Measurements from ENCODE around the gene RAB3IL1.
"Not testable (repeated sequence)": the region's sequence is repeated elsewhere in the genome, so short reads cannot be mapped to it uniquely, and the experiment has no call there.

The RAB3IL1 gene

DNA sequence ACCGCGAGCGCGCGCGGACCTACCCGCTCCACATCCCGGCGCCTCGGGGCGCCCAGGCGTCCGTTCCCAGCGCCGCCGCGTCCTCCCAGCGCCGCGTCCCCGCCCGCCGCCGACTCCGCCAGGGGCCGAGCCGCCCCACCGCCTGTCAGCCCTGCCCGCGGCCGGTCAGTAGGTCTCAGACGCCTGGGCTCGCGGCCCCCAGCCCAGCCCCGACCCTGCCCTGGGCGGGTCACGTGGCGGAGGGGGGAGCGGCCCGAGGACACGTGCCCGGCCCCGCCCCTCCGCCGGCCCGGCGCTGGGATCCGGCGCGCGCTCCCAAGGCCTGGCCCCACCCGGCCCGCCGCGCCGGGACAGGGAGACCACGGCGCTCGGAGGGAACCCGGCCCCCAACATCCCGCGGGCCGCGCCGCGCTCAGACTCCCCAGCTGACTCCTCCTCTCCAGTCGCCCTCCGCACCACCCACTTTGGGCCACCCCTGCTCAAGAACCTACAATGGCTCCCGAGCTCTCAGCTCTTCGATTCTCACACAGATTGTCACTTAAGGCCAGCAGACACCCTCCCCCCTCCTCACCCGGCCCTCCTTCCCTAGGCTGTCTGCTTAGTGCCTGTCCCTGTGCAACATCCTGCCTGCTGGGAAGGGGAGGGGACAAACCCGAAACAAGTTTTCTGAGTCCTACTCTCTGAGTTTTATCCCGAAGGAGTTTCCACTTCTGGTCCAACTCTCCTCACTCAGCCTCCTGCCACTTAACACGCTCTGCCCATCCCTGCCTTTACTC lies at the start of gene RAB3IL1:
Gene RAB3IL1, minus strand, starts transcription at position 233 of the 776 bp plus-strand sequence. Its CDS starts 199 bp downstream, at position 34.
- Histone ChIP-seq H3K4me3 (peak within 1 kb of the TSS; percentile 63), H3K9me3 (no peaks in the 10 kb centered on the region), H4K20me1 (no peaks in the 10 kb centered on the region), H3K27ac (no peak within 1 kb of the TSS), H3K9ac (no peak within 1 kb of the TSS), H3K27me3 (peaks cover 68% of the 10 kb centered on the region), H3K4me1 (peaks cover 41% of the 10 kb centered on the region), H3K4me2 (peak within 1 kb of the TSS; percentile 74), H3K36me3 (no peaks in the 10 kb centered on the region)
- no peak for TF ChIP-seq Cebpa-rat (IDR thresholded peaks at IDR 0.05)

GRCh38 chr11:61966734-61967115 lies 49.4 kb upstream of the RAB3IL1 start:
- H3K4me3 ChIP-seq: peak overlapping the region; percentile 82
- no peaks in the 10 kb centered on the region for H3K9me3 ChIP-seq
- peak overlapping the region; percentile 92 for H3K9ac ChIP-seq
- H3K27me3 ChIP-seq: no peaks in the 10 kb centered on the region; the same call in 1 of the 2 replicates
- H3K4me1 ChIP-seq: peaks cover 82% of the 10 kb centered on the region
- peak overlapping the region; percentile 96 for H3K4me2 ChIP-seq
- TF ChIP-seq Cebpa-rat (IDR thresholded peaks at IDR 0.05): no peak
- peak overlapping the region; percentile 94 for H3K27ac ChIP-seq
- H4K20me1 ChIP-seq: peaks cover 36% of the 10 kb centered on the region
- H3K36me3 ChIP-seq: peaks cover 25% of the 10 kb centered on the region

- H4K20me1 ChIP-seq: peaks cover 36% of the 10 kb centered on the region
- not testable (repeated sequence) for H3K27me3 ChIP-seq, H3K9me3 ChIP-seq, H3K27ac ChIP-seq, H3K9ac ChIP-seq
- peak overlapping the region; percentile 82 for H3K4me3 ChIP-seq
- H3K4me2 ChIP-seq: peak overlapping the region; percentile 96
- H3K36me3 ChIP-seq: peaks cover 25% of the 10 kb centered on the region
- peaks cover 63% of the 10 kb centered on the region for H3K4me1 ChIP-seq
These were observed 47.4 kb upstream of the RAB3IL1 start for GRCh38 chr11:61964666-61965271.

DNA sequence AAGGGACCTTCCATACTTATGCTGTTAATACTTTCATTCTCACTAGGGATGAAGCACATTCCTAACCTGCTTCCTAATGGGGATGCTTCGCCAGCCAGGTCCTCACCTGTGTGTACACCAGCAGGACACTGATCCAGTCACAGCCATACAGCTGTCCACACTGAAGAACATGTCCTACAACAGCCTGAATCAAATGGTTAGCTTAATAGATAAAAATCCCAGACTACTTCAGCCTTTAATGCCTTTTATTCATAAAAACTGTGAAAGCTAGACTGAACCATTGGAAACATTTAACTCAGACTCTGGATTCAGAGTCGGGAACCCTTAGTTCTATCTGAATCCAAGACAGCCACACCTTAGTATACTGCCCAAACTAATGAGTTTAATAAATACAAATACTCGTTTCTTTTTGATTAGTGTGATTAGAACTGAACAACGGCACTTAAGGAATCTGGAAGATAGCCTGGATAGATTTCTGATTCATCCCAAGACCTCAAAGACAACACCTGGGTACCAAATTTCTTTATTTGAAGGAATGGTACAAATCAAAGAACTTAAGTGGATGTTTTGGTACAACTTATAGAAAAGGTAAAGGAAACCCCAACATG lies 46.8 kb upstream of the RAB3IL1 start:
- Histone ChIP-seq H3K27ac (peak overlapping the region; percentile 75), H3K27me3 (no peaks in the 10 kb centered on the region; the same call in 1 of the 2 replicates), H3K9me3 (no peaks in the 10 kb centered on the region), H3K4me2 (peak overlapping the region; percentile 96), H3K36me3 (peaks cover 25% of the 10 kb centered on the region), H3K4me1 (peaks cover 59% of the 10 kb centered on the region), H3K9ac (peak overlapping the region; percentile 30; the same call in 1 of the 2 replicates), H4K20me1 (peaks cover 36% of the 10 kb centered on the region), H3K4me3 (peak overlapping the region; percentile 9; the same call in 1 of the 2 replicates)
- TF ChIP-seq Cebpa-rat (IDR thresholded peaks at IDR 0.05): no peak

GRCh38 chr11:61963282-61964057 lies 46.1 kb upstream of the RAB3IL1 start:
- Histone ChIP-seq H3K4me3 (peak overlapping the region; percentile 9), H3K36me3 (peaks cover 25% of the 10 kb centered on the region), H3K9me3 (no peaks in the 10 kb centered on the region), H3K27ac (peak overlapping the region; percentile 75), H4K20me1 (peaks cover 36% of the 10 kb centered on the region), H3K4me2 (peak overlapping the region; percentile 96), H3K9ac (peak overlapping the region; percentile 30), H3K27me3 (no peaks in the 10 kb centered on the region), H3K4me1 (peaks cover 52% of the 10 kb centered on the region)
- peak; percentile 77; the same call in 1 of the 2 replicates for TF ChIP-seq Cebpa-rat (IDR thresholded peaks at IDR 0.05)

GRCh38 chr11:61963016-61963281 lies 45.6 kb upstream of the RAB3IL1 start:
- H3K27me3 ChIP-seq: no peaks in the 10 kb centered on the region
- no peaks in the 10 kb centered on the region for H3K9me3 ChIP-seq
- peak overlapping the region; percentile 30 for H3K9ac ChIP-seq
- no peak for TF ChIP-seq Cebpa-rat (IDR thresholded peaks at IDR 0.05)
- peaks cover 47% of the 10 kb centered on the region for H3K4me1 ChIP-seq
- peak overlapping the region; percentile 9; the same call in 1 of the 2 replicates for H3K4me3 ChIP-seq
- H3K36me3 ChIP-seq: peaks cover 25% of the 10 kb centered on the region
- H4K20me1 ChIP-seq: peaks cover 36% of the 10 kb centered on the region
- peak overlapping the region; percentile 96 for H3K4me2 ChIP-seq
- peak overlapping the region; percentile 75 for H3K27ac ChIP-seq

GRCh38 chr11:61962213-61963015 lies 45.0 kb upstream of the RAB3IL1 start:
- H3K4me1 ChIP-seq: peaks cover 45% of the 10 kb centered on the region
- peaks cover 25% of the 10 kb centered on the region for H3K36me3 ChIP-seq
- no peak for TF ChIP-seq Cebpa-rat (IDR thresholded peaks at IDR 0.05)
- peak overlapping the region; percentile 30 for H3K9ac ChIP-seq
- H3K27ac ChIP-seq: peak overlapping the region; percentile 75
- peaks cover 36% of the 10 kb centered on the region for H4K20me1 ChIP-seq
- H3K4me3 ChIP-seq: no peak overlapping the region
- no peaks in the 10 kb centered on the region for H3K9me3 ChIP-seq
- H3K27me3 ChIP-seq: no peaks in the 10 kb centered on the region
- H3K4me2 ChIP-seq: peak overlapping the region; percentile 96

- Histone ChIP-seq H3K27ac (peak overlapping the region; percentile 75; the same call in 1 of the 2 replicates), H3K4me1 (peaks cover 45% of the 10 kb centered on the region)
- no peak for TF ChIP-seq Cebpa-rat (IDR thresholded peaks at IDR 0.05)
These were observed 44.3 kb upstream of the RAB3IL1 start for GRCh38 chr11:61961570-61962212.

More at GRCh38 chr11:61961570-61962212, 44.3 kb upstream of the RAB3IL1 start:
- peaks cover 30% of the 10 kb centered on the region for H4K20me1 ChIP-seq
- no peaks in the 10 kb centered on the region for H3K9me3 ChIP-seq
- H3K9ac ChIP-seq: no peak overlapping the region
- H3K27me3 ChIP-seq: peaks cover under 1% of the 10 kb centered on the region; the same call in 1 of the 2 replicates
- H3K36me3 ChIP-seq: peaks cover 25% of the 10 kb centered on the region
- H3K4me2 ChIP-seq: peak overlapping the region; percentile 96
- H3K4me3 ChIP-seq: no peak overlapping the region

Measured in BLaER1 (cell line).